Upper lobe of left lung (tissue), 4 donors: ENCODE results near the gene MYO18A.

ENCODE experiments used
- CTCF ChIP-seq, 6 experiments: fragments of 450-650 bp in 4 of 6; fragments of 200-600 bp in 2 of 6; sonication (generic) in 2 of 6; IDR thresholded peaks; one replicate each; pipeline ENCODE4 v1.5.1; 2016 to 2019; ENCODE audit warnings: antibody characterized with exemption in 6 of 6
- POLR2A ChIP-seq, 4 donors: fragments of 450-650 bp; IDR thresholded peaks; one replicate each; pipeline ENCODE4 v1.5.1; 2016 to 2017; ENCODE audit warnings: antibody characterized with exemption in 4 of 4, mild to moderate bottlenecking in 2 of 4
- POLR2AphosphoS5 ChIP-seq, 2 donors: sonication (generic); formaldehyde crosslinking; IDR thresholded peaks; one replicate each; pipeline ENCODE4 v1.5.1; 2017; ENCODE audit warnings: antibody characterized with exemption in 2 of 2

DNA sequence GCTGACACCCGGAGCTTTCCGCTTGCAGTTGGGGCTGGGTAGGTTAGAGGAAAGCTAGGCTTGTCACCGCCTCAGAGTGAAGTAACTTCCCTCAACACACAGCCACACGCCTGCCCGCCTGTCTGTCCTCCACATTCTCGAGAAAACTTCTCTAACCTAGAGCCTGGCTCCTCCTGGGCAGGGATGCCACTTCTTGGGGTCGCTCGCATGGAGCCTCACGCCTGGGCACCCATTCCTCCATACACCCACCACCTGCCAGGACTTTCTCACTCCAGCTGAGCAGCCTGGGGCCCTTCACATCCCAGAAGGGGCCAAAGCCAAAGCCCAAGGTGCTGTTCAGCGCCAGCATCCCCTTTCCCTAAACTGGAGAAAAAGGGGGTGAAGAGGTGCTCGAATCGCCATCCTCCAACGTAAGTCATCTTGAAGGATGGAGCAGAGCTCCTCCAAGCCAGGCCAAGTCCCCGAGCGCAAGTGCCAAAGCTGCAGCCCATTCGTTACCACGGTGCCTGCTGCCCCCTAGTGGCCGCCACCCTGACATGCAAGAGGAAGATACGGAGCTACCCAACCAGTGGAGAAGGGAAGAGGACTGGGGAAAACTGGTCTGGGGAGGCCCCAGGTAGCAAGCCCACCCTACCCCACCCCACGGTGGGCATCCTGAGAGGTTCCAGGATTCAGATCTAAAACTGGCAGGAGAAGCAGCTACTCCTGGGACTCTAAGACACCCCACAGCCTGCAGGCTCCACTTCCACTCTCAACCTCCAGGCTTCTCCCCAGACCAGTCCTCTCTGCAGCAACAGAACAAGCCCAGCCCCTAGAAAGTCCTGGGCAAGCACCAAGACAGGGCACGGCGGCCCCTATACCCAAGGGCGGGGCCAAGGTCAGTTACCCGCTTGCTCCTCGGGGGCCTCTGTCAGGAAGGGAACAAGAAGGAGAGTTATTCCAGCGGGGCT, 63.1 kb downstream of the MYO18A start:
- TF ChIP-seq CTCF (IDR thresholded peaks at IDR 0.05) (peak; percentile 86 to 96 (median 89)), POLR2AphosphoS5 (IDR thresholded peaks at IDR 0.05) (no peak), POLR2A (IDR thresholded peaks at IDR 0.05) (no peak)
